HTERT RPE-1 (cell line): ENCODE measurements around the gene CAMTA1.

Source experiments
- in situ Hi-C: fragments of 300-500 bp; cut with MboI; formaldehyde crosslinking; loops from 4 replicates; pipeline ENCODE4 v1.14.3; 2020; ENCODE audit warnings: low sequenced_read_pairs

CAMTA1 gene

GRCh38 chr1:7795406-7795805 lies 1010.2 kb downstream of the CAMTA1 start:
- in situ Hi-C loops: no loop called here

- in situ Hi-C loops: no loop called here
Measured at GRCh38 chr1:7805460-7805859, 1020.2 kb downstream of the CAMTA1 start.

- in situ Hi-C loops: no loop called here
Measured at GRCh38 chr1:7808253-7808844, 1023.1 kb downstream of the CAMTA1 start.

GRCh38 chr1:7809742-7810141 lies 1024.5 kb downstream of the CAMTA1 start:
- in situ Hi-C loops: no loop called here

- in situ Hi-C loops: no loop called here
Measured at GRCh38 chr1:7810395-7810794, 1025.1 kb downstream of the CAMTA1 start.

- in situ Hi-C loops: no loop called here
Measured at GRCh38 chr1:7811476-7811875, 1026.2 kb downstream of the CAMTA1 start.

- in situ Hi-C loops: no loop called here
Measured at GRCh38 chr1:7813677-7814373, 1028.6 kb downstream of the CAMTA1 start.
